Calu3 (cell line): ENCODE data around the gene CARM1. TPM values are rescaled to one million over a fixed set of nuclear protein-coding genes. Genes with fewer than 3 reads are reported as not detected.

Experiments used
- BruUV-seq: library from RNA; stranded (reverse); fragments of 400-500 nt; replicated peaks from 2 replicates; lab custom pipeline; 2021; lab: Mats Ljungman, UMichigan
- CTCF ChIA-PET: fragments of 300-600 bp; sonication (Branson Sonifier 250); formaldehyde crosslinking; loops from one replicate; lab custom pipeline; 2022; ENCODE audit warnings: antibody characterized with exemption; lab: Charles Lee
- DNase-seq: peaks from one replicate; pipeline ENCODE4 v3.0.0; 2022
- H3K27ac Mint-ChIP-seq: one replicate; pipeline ENCODE4 v1.8.0; 2022; ENCODE audit warnings: mixed read lengths; ENCODE audit not compliant: unreplicated experiment
- H3K27me3 Mint-ChIP-seq: one replicate; pipeline ENCODE4 v1.8.0; 2022; ENCODE audit warnings: mixed read lengths; ENCODE audit not compliant: unreplicated experiment
- H3K36me3 Mint-ChIP-seq: one replicate; pipeline ENCODE4 v1.8.0; 2022; ENCODE audit warnings: mild to moderate bottlenecking, moderate library complexity, mixed read lengths; ENCODE audit not compliant: insufficient read depth, unreplicated experiment
- H3K4me1 Mint-ChIP-seq: one replicate; pipeline ENCODE4 v1.8.0; 2022; ENCODE audit warnings: mild to moderate bottlenecking, low read depth, mixed read lengths; ENCODE audit not compliant: unreplicated experiment
- H3K4me3 Mint-ChIP-seq: one replicate; pipeline ENCODE4 v1.8.0; 2022; ENCODE audit warnings: mild to moderate bottlenecking, low read depth, moderate library complexity, mixed read lengths; ENCODE audit not compliant: unreplicated experiment
- H3K9me3 Mint-ChIP-seq: one replicate; pipeline ENCODE4 v1.8.0; 2022; ENCODE audit warnings: low read depth, mixed read lengths; ENCODE audit not compliant: unreplicated experiment
- CTCF ChIP-seq: fragments of 200-600 bp; IDR thresholded peaks from one replicate; pipeline ENCODE4 v1.8.0; 2022; ENCODE audit warnings: antibody characterized with exemption; ENCODE audit not compliant: unreplicated experiment
- intact Hi-C: fragments of 100-400 bp; cut with micrococcal nuclease; formaldehyde crosslinking; loops from one replicate; pipeline ENCODE4 v1.10.0; 2022; ENCODE audit not compliant: unreplicated experiment
- total RNA-seq: library from RNA; stranded (reverse); gene quantifications from 2 replicates; pipeline ENCODE4 v1.2.3, GENCODE V29; 2022

Gene CARM1
- total RNA-seq, 1 experiment from 2014 or later, result 32.8 TPM

- no peak overlapping the region for H3K27ac Mint-ChIP-seq
- no peak overlapping the region for H3K4me3 Mint-ChIP-seq
- no peak for TF ChIP-seq CTCF
- CTCF ChIA-PET, result no interaction called here
- H3K4me1 Mint-ChIP-seq, result no peaks in the 10 kb centered on the region
- intact Hi-C loops, result no loop called here
- no TSS peak for BruUV-seq
- no peaks in the 10 kb centered on the region for H3K27me3 Mint-ChIP-seq
- no peak for DNase-seq
- no peaks in the 10 kb centered on the region for H3K9me3 Mint-ChIP-seq
- peaks cover 34% of the 10 kb centered on the region for H3K36me3 Mint-ChIP-seq
Measured at GRCh38 chr19:10916602-10917001, 45.2 kb downstream of the CARM1 start.

- intact Hi-C loops, result no loop called here
- no peaks in the 10 kb centered on the region for H3K9me3 Mint-ChIP-seq
- BruUV-seq, result no TSS peak
- no peak overlapping the region for H3K27ac Mint-ChIP-seq
- H3K4me3 Mint-ChIP-seq, result no peak overlapping the region
- TF ChIP-seq CTCF, result no peak
- CTCF ChIA-PET, result no interaction called here
- no peaks in the 10 kb centered on the region for H3K4me1 Mint-ChIP-seq
- H3K36me3 Mint-ChIP-seq, result peaks cover 37% of the 10 kb centered on the region
- H3K27me3 Mint-ChIP-seq, result no peaks in the 10 kb centered on the region
- no peak for DNase-seq
Measured at GRCh38 chr19:10918359-10918758, 47.0 kb downstream of the CARM1 start.

GRCh38 chr19:10919352-10920287, 48.3 kb downstream of the CARM1 start:
- Mint-ChIP-seq H3K27ac (no peak overlapping the region), H3K9me3 (no peaks in the 10 kb centered on the region), H3K36me3 (peaks cover 42% of the 10 kb centered on the region), H3K4me1 (no peaks in the 10 kb centered on the region), H3K27me3 (no peaks in the 10 kb centered on the region), H3K4me3 (no peak overlapping the region)
- DNase-seq, result no peak
- no TSS peak for BruUV-seq
- intact Hi-C loops, result no loop called here
- CTCF ChIA-PET, result interaction anchor here (0.6 kb wide), 1 partner anchor 47 kb away, joined by 4 read pairs; no protein-coding TSS in a partner anchor
- no peak for TF ChIP-seq CTCF

- intact Hi-C loops, result no loop called here
- CTCF ChIA-PET, result interaction anchor here (0.6 kb wide), 1 partner anchor 48 kb away, joined by 4 read pairs; no protein-coding TSS in a partner anchor
- no peaks in the 10 kb centered on the region for H3K4me1 Mint-ChIP-seq
- H3K27ac Mint-ChIP-seq, result no peak overlapping the region
- DNase-seq, result no peak
- TF ChIP-seq CTCF, result no peak
- H3K27me3 Mint-ChIP-seq, result no peaks in the 10 kb centered on the region
- BruUV-seq, result no TSS peak
- peaks cover 48% of the 10 kb centered on the region for H3K36me3 Mint-ChIP-seq
- no peaks in the 10 kb centered on the region for H3K9me3 Mint-ChIP-seq
- no peak overlapping the region for H3K4me3 Mint-ChIP-seq
Measured at GRCh38 chr19:10920288-10920655, 48.9 kb downstream of the CARM1 start.
